Type B pancreatic cell (in vitro differentiated cells): ENCODE results near the gene SS18. TPM values are rescaled to one million over a fixed set of nuclear protein-coding genes. Genes with fewer than 3 reads are reported as not detected.

Experiments used
- DNase-seq: peaks from one replicate; pipeline ENCODE4 v3.0.0; 2021; ENCODE audit warnings: mixed read lengths; ENCODE audit not compliant: unreplicated experiment; ENCODE audit errors: extremely low spot score
- H3K27ac Mint-ChIP-seq: 2 replicates; pipeline ENCODE4 v1.8.0; 2021; ENCODE audit warnings: mild to moderate bottlenecking, mixed read lengths
- H3K27me3 Mint-ChIP-seq: 2 replicates; pipeline ENCODE4 v1.8.0; 2021; ENCODE audit warnings: mixed read lengths
- H3K36me3 Mint-ChIP-seq: 2 replicates; pipeline ENCODE4 v1.8.0; 2021; ENCODE audit warnings: mixed read lengths
- H3K4me1 Mint-ChIP-seq: one replicate; pipeline ENCODE4 v1.8.0; 2021; ENCODE audit warnings: mixed read lengths; ENCODE audit not compliant: unreplicated experiment
- H3K4me3 Mint-ChIP-seq: 2 replicates; pipeline ENCODE4 v1.8.0; 2021; ENCODE audit warnings: mild to moderate bottlenecking, mixed read lengths
- H3K9me3 Mint-ChIP-seq: 2 replicates; pipeline ENCODE4 v1.8.0; 2021; ENCODE audit warnings: mixed read lengths
- total RNA-seq: library from RNA; stranded (reverse); gene quantifications from 2 replicates; pipeline ENCODE4 v1.2.1, GENCODE V29; 2021; ENCODE audit warnings: low replicate concordance
- TF ChIP-seq, protein P1 (sequence below): fragments of 200-600 bp; sonication (generic); conservative IDR thresholded peaks from 2 replicates; pipeline ENCODE4 v1.5.0; 2021; ENCODE audit warnings: antibody characterized with exemption, mild to moderate bottlenecking

The SS18 gene
- total RNA-seq, 1 donor from 2014 or later = 85.7 TPM

DNA sequence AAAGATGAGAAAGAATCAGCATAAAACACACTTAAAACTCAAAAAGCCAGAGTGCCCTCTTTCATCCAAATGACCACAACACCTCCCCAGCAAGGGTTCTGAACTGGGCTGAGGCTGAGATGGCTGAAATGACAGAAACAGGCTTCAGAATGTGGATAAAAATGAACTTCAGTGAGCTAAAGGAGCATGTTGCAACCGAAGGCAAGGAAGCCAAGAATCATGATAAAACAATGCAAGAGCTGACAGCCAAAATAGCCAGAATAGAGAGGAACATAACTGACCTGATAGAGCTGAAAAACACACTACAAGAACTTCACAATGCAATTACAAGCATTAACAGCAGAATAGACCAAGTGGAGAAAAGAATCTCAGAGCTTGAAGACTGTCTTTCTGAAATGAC, 31.1 kb upstream of the SS18 start:
- H3K36me3 Mint-ChIP-seq = no peaks in the 10 kb centered on the region
- no peaks in the 10 kb centered on the region for H3K27me3 Mint-ChIP-seq
- no peak overlapping the region for H3K4me3 Mint-ChIP-seq
- no peak overlapping the region for H3K27ac Mint-ChIP-seq
- TF ChIP-seq, protein P1, sequence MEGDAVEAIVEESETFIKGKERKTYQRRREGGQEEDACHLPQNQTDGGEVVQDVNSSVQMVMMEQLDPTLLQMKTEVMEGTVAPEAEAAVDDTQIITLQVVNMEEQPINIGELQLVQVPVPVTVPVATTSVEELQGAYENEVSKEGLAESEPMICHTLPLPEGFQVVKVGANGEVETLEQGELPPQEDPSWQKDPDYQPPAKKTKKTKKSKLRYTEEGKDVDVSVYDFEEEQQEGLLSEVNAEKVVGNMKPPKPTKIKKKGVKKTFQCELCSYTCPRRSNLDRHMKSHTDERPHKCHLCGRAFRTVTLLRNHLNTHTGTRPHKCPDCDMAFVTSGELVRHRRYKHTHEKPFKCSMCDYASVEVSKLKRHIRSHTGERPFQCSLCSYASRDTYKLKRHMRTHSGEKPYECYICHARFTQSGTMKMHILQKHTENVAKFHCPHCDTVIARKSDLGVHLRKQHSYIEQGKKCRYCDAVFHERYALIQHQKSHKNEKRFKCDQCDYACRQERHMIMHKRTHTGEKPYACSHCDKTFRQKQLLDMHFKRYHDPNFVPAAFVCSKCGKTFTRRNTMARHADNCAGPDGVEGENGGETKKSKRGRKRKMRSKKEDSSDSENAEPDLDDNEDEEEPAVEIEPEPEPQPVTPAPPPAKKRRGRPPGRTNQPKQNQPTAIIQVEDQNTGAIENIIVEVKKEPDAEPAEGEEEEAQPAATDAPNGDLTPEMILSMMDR = no peak
- H3K4me1 Mint-ChIP-seq = no peaks in the 10 kb centered on the region
- DNase-seq = no peak
- peaks cover 5% of the 10 kb centered on the region for H3K9me3 Mint-ChIP-seq

DNA sequence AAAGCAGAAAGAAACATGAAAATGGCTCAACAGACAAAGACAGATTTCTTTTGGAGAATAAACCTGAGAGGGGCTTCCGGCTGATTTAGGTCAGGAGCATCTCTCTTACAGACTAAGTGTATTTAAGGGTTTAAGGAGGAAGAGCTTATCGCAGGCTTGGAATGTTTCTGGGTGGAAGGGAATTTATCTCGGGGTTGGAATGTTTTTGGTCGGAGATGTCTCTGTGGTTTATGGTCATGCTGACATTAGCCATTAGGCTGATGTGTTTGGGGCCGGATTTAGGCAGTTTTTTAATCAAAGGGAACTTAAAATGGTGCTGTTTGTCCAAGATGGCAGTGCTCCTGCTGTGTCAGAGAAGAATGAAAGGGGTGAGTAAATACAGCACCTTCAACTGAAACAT, 28.8 kb upstream of the SS18 start:
- Mint-ChIP-seq H3K27me3 (no peaks in the 10 kb centered on the region), H3K4me3 (no peak overlapping the region), H3K36me3 (no peaks in the 10 kb centered on the region), H3K9me3 (peaks cover 5% of the 10 kb centered on the region), H3K27ac (no peak overlapping the region), H3K4me1 (no peaks in the 10 kb centered on the region)
- TF ChIP-seq, protein P1 = no peak
- DNase-seq = no peak

DNA sequence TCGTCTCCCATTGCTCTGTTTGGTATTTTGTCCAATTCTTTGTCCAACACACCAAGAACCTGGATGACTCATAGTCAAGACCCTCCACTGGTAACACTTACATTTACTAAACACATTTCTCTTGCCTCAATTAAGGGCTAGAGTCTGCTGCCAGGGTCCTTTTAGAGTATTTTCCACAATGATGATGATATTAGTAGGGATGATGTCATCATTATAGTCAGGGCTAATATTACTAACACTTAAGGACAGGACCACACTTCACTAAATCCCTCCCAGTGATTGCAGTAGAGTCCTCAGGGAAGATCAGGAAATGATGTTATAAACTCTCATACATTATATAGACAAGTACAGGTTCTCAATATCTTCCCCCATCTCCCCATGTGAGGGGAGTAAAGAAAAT, 13.6 kb upstream of the SS18 start:
- no peak overlapping the region for H3K4me3 Mint-ChIP-seq
- no peaks in the 10 kb centered on the region for H3K9me3 Mint-ChIP-seq
- H3K27me3 Mint-ChIP-seq = no peaks in the 10 kb centered on the region
- H3K36me3 Mint-ChIP-seq = no peaks in the 10 kb centered on the region
- H3K4me1 Mint-ChIP-seq = peaks cover 5% of the 10 kb centered on the region
- H3K27ac Mint-ChIP-seq = no peak overlapping the region
- TF ChIP-seq, protein P1 = no peak
- DNase-seq = no peak

DNA sequence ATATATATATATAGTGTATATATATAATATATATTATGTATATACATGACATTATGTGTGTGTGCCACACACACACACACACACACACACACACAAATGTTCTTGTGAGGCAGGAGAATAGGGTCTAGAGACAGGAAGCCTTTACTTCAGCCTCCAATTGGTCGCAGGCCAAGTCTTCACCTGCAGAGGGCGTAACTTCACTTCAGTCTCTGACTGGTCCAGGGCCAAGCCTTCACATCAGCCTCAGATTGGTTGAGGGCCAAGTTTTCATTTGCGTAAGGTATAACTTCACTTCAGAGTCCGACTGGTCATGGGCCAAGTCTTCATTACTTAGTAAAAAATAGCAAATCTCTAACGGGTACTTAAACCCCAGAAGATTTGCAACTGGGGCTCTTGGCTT, 13.2 kb upstream of the SS18 start:
- TF ChIP-seq, protein P1 = peak; percentile 22
- H3K9me3 Mint-ChIP-seq = no peaks in the 10 kb centered on the region

DNA sequence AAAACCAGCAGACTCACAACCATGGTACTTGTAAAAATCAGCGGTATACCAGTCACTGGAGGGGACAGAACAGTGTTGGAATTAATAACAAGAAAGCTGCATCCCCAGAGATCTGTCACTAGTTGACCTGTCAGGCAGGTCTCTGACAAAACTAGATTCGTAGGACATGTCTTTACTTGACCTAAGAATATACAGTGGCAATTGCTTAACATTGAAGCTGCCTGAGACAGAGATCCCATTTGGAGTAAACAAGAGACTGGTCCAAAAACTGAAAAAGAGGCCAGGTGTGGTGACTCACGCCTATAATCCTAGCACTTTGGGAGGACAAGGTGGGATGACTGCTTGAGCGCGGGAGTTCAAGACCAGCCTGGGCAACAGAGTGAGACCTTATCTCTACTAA, 7.2 kb upstream of the SS18 start:
- Mint-ChIP-seq H3K27me3 (no peaks in the 10 kb centered on the region), H3K4me3 (no peak overlapping the region), H3K9me3 (peaks cover 5% of the 10 kb centered on the region), H3K27ac (no peak overlapping the region), H3K36me3 (no peaks in the 10 kb centered on the region), H3K4me1 (no peaks in the 10 kb centered on the region)
- TF ChIP-seq, protein P1 = no peak
- no peak for DNase-seq

More for the DNA sequence above, 13.2 kb upstream of the SS18 start:
- Mint-ChIP-seq H3K27me3 (no peaks in the 10 kb centered on the region), H3K4me3 (no peak overlapping the region), H3K4me1 (peaks cover 5% of the 10 kb centered on the region), H3K36me3 (no peaks in the 10 kb centered on the region), H3K27ac (no peak overlapping the region)
- DNase-seq = no peak

DNA sequence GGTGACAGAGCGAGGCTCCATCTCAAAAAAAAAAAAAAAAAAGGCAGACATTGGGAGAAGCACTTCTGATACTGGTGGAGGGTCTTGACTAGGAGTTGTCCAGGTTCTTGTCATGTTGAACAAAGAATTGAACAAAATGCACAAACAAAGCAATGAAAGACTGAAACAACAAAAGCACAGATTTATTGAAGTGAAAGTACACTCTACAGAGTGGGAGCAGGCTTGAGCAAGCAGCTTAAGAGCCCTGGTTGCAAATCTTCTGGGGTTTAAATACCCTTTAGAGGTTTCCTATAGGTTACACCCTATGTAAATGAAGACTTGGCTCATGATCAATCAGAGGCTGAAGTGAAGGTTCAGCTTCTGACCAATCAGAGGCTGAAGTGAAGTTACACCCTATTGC, 6.4 kb upstream of the SS18 start:
- Mint-ChIP-seq H3K36me3 (no peaks in the 10 kb centered on the region), H3K4me1 (no peaks in the 10 kb centered on the region), H3K9me3 (peaks cover 5% of the 10 kb centered on the region), H3K27me3 (no peaks in the 10 kb centered on the region), H3K27ac (no peak overlapping the region), H3K4me3 (no peak overlapping the region)
- TF ChIP-seq, protein P1 = no peak
- DNase-seq = no peak
